Astrocyte (in vitro differentiated cells and primary cell): ENCODE data around the gene JUP. TPM values are rescaled to one million over a fixed set of nuclear protein-coding genes. Genes with fewer than 3 reads are reported as not detected.

Experiments used
- DNase-seq: peaks from one replicate; pipeline ENCODE4 v3.0.0-alpha.2; 2010; ENCODE audit warnings: low read depth
- FAIRE-seq: peaks from 2 replicates; lab custom pipeline; 2011; peaks lifted over from hg19 to GRCh38; lab: Jason Lieb, UNC
- H2AFZ ChIP-seq: 2 replicates; pipeline ENCODE4 v1.6.0; 2012; ENCODE audit warnings: low read depth, low read length, inconsistent platforms
- H3K27ac ChIP-seq: 2 replicates; pipeline ENCODE4 v1.5.1; 2011; ENCODE audit warnings: low read depth, low read length, inconsistent platforms
- H3K27me3 ChIP-seq: 2 replicates; pipeline ENCODE4 v1.6.0; 2011; ENCODE audit warnings: low read length, inconsistent platforms; ENCODE audit not compliant: insufficient read depth
- H3K36me3 ChIP-seq: 2 replicates; pipeline ENCODE4 v1.5.1; 2011; ENCODE audit warnings: low read length, inconsistent platforms; ENCODE audit not compliant: insufficient read depth
- H3K4me1 ChIP-seq: 2 replicates; pipeline ENCODE4 v1.5.1; 2011; ENCODE audit warnings: low read length, inconsistent platforms; ENCODE audit not compliant: insufficient read depth
- H3K4me2 ChIP-seq: 2 replicates; pipeline ENCODE4 v1.6.0; 2012; ENCODE audit warnings: low read length, inconsistent platforms
- H3K4me3 ChIP-seq: 2 replicates; pipeline ENCODE4 v1.5.1; 2011; ENCODE audit warnings: low read depth, mild to moderate bottlenecking, low read length, inconsistent platforms; ENCODE audit not compliant: insufficient read depth
- H3K79me2 ChIP-seq: 2 replicates; pipeline ENCODE4 v1.6.0; 2012; ENCODE audit warnings: mild to moderate bottlenecking, low read length, inconsistent platforms; ENCODE audit not compliant: insufficient read depth
- H3K9ac ChIP-seq: 2 replicates; pipeline ENCODE4 v1.6.0; 2012; ENCODE audit warnings: mild to moderate bottlenecking, low read length, inconsistent platforms
- H3K9me3 ChIP-seq: 2 replicates; pipeline ENCODE4 v1.5.1; 2012; ENCODE audit warnings: low read depth, mild to moderate bottlenecking, low read length, inconsistent platforms; ENCODE audit not compliant: insufficient read depth
- H4K20me1 ChIP-seq: 2 replicates; pipeline ENCODE4 v1.6.0; 2012; ENCODE audit warnings: low read length, inconsistent platforms; ENCODE audit not compliant: insufficient read depth
- H3K27ac Mint-ChIP-seq: one replicate; pipeline ENCODE4 v1.8.0; 2021; ENCODE audit warnings: mild to moderate bottlenecking, mixed read lengths; ENCODE audit not compliant: unreplicated experiment
- H3K27me3 Mint-ChIP-seq: one replicate; pipeline ENCODE4 v1.8.0; 2021; ENCODE audit warnings: low read depth, mixed read lengths; ENCODE audit not compliant: unreplicated experiment
- H3K36me3 Mint-ChIP-seq: one replicate; pipeline ENCODE4 v1.8.0; 2021; ENCODE audit warnings: low read depth, mixed read lengths; ENCODE audit not compliant: unreplicated experiment
- H3K4me1 Mint-ChIP-seq: one replicate; pipeline ENCODE4 v1.8.0; 2021; ENCODE audit warnings: low read depth, mixed read lengths; ENCODE audit not compliant: unreplicated experiment
- H3K4me3 Mint-ChIP-seq: one replicate; pipeline ENCODE4 v1.8.0; 2021; ENCODE audit warnings: mild to moderate bottlenecking, moderate library complexity, mixed read lengths; ENCODE audit not compliant: unreplicated experiment
- H3K9me3 Mint-ChIP-seq: one replicate; pipeline ENCODE4 v1.8.0; 2021; ENCODE audit warnings: mild to moderate bottlenecking, mixed read lengths; ENCODE audit not compliant: unreplicated experiment
- EZH2 ChIP-seq: IDR thresholded peaks from 2 replicates; pipeline ENCODE4 v1.6.1; 2012; ENCODE audit warnings: mild to moderate bottlenecking, low read length, inconsistent platforms; ENCODE audit not compliant: insufficient read depth
- total RNA-seq: library from RNA; stranded (reverse); gene quantifications from 2 replicates; pipeline ENCODE4 v1.2.1, GENCODE V29; 2021
- TF ChIP-seq, protein P1 (sequence below): IDR thresholded peaks from 2 replicates; pipeline ENCODE4 v1.5.1; 2011; ENCODE audit warnings: low read depth, mild to moderate bottlenecking, inconsistent platforms, low read length, moderate library complexity; ENCODE audit not compliant: insufficient read depth

Gene JUP
- total RNA-seq, 1 donor from 2014 or later: 236 TPM

- H4K20me1 ChIP-seq: peaks cover 65% of the 10 kb centered on the region
- Mint-ChIP-seq H3K4me1 (peaks cover 19% of the 10 kb centered on the region), H3K27ac (peak within 1 kb of the TSS; percentile 96), H3K9me3 (no peaks in the 10 kb centered on the region), H3K27me3 (no peaks in the 10 kb centered on the region), H3K4me3 (peak within 1 kb of the TSS; percentile 98), H3K36me3 (peaks cover 12% of the 10 kb centered on the region)
- peak within 1 kb of the TSS; percentile 93 for H3K4me3 ChIP-seq
- H3K27ac ChIP-seq: peak within 1 kb of the TSS; percentile 76
- peaks cover 73% of the 10 kb centered on the region for H3K79me2 ChIP-seq
- TF ChIP-seq, protein P1, sequence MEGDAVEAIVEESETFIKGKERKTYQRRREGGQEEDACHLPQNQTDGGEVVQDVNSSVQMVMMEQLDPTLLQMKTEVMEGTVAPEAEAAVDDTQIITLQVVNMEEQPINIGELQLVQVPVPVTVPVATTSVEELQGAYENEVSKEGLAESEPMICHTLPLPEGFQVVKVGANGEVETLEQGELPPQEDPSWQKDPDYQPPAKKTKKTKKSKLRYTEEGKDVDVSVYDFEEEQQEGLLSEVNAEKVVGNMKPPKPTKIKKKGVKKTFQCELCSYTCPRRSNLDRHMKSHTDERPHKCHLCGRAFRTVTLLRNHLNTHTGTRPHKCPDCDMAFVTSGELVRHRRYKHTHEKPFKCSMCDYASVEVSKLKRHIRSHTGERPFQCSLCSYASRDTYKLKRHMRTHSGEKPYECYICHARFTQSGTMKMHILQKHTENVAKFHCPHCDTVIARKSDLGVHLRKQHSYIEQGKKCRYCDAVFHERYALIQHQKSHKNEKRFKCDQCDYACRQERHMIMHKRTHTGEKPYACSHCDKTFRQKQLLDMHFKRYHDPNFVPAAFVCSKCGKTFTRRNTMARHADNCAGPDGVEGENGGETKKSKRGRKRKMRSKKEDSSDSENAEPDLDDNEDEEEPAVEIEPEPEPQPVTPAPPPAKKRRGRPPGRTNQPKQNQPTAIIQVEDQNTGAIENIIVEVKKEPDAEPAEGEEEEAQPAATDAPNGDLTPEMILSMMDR: no peak
- no peak for TF ChIP-seq EZH2
- no peaks in the 10 kb centered on the region for H3K9me3 ChIP-seq
- peak within 1 kb of the TSS; percentile 97 for H2AFZ ChIP-seq
- peak within 1 kb of the TSS; percentile 96 for H3K9ac ChIP-seq
- FAIRE-seq: no peak
- H3K36me3 ChIP-seq: peaks cover 9% of the 10 kb centered on the region
- peaks cover 33% of the 10 kb centered on the region for H3K4me1 ChIP-seq
- no peaks in the 10 kb centered on the region for H3K27me3 ChIP-seq
- H3K4me2 ChIP-seq: peak within 1 kb of the TSS; percentile 96
- DNase-seq: peak; percentile 70
Observed at GRCh38 chr17:41811549-41812380, 25.3 kb upstream of the JUP start, which contains the start of gene P3H4. P3H4 (minus strand) TSS chr17:41811949; CDS start chr17:41811915, 34 bp downstream.

DNA sequence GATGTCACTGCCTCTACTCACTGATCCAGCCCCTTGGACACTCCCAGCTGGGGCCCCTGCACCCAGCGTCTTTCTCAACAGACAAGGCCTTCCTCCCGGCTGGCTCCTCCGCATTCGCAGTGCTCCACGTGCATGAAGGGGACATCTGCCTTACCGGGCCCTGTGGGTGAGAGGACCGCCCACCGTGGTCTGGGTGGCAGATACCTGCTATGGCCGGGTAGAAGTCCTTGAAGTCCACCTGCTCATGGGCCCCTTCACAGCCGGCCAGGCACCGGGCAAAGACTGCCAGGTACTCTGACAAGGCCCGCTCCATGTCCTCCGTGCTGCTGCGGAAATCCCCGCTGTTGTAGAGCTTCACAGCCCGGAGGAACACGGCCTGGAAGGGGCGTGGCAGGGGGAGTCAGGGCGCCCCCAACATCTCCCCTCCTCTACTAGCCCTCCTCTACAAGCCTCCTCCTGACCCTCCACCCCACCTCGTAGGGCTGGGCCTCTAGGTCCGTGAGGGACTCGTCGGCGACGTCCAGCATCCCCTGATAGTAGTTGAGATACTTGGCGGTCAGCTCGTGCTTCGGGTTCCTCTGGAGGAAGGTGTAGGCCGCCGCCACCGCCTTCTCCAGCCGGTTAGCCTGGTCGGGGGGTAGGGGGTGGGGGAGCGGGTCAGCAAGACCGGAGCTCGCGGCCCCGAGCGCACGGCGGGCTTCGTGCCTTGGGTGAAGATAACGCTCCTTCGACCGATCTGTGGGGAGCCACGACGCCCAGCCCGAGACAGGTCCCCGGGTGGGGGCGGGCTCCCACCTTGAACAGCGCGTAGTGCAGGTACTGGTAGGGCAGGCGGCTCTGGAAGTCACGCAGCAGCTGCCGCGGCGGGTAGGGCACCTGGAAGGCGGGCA lies 24.4 kb upstream of the JUP start:
- peak overlapping the region; percentile 93 for H3K4me3 ChIP-seq
- H3K79me2 ChIP-seq: peaks cover 64% of the 10 kb centered on the region
- no peak for TF ChIP-seq EZH2
- TF ChIP-seq, protein P1: no peak
- peak overlapping the region; percentile 96 for H3K9ac ChIP-seq
- no peaks in the 10 kb centered on the region for H3K27me3 Mint-ChIP-seq
- H3K9me3 ChIP-seq: no peaks in the 10 kb centered on the region
- peaks cover 15% of the 10 kb centered on the region for H3K36me3 Mint-ChIP-seq
- no peaks in the 10 kb centered on the region for H3K9me3 Mint-ChIP-seq
- H3K27me3 ChIP-seq: no peaks in the 10 kb centered on the region
- no peak for DNase-seq
- H3K4me2 ChIP-seq: peak overlapping the region; percentile 96
- peaks cover 16% of the 10 kb centered on the region for H3K4me1 Mint-ChIP-seq
- no peak overlapping the region for H3K27ac ChIP-seq
- H4K20me1 ChIP-seq: peaks cover 64% of the 10 kb centered on the region
- H3K4me1 ChIP-seq: peaks cover 32% of the 10 kb centered on the region
- H2AFZ ChIP-seq: peak overlapping the region; percentile 97
- H3K4me3 Mint-ChIP-seq: peak overlapping the region; percentile 92
- no peak overlapping the region for H3K27ac Mint-ChIP-seq
- FAIRE-seq: no peak
- H3K36me3 ChIP-seq: peaks cover 10% of the 10 kb centered on the region
